Loucy (cell line): ENCODE results near the gene SDHAF2.

Experiments used
- EZH2phosphoT487 ChIP-seq: fragments of 200-600 bp; IDR thresholded peaks from 2 replicates; pipeline ENCODE4 v1.6.1; 2018; ENCODE audit warnings: antibody characterized with exemption, mild to moderate bottlenecking, moderate library complexity, borderline replicate concordance
- TF ChIP-seq, protein P1 (sequence below): fragments of 200-600 bp; sonication (generic); conservative IDR thresholded peaks from 2 replicates; pipeline ENCODE4 v1.5.1; 2014; ENCODE audit warnings: mild to moderate bottlenecking, antibody characterized with exemption, low read length

DNA sequence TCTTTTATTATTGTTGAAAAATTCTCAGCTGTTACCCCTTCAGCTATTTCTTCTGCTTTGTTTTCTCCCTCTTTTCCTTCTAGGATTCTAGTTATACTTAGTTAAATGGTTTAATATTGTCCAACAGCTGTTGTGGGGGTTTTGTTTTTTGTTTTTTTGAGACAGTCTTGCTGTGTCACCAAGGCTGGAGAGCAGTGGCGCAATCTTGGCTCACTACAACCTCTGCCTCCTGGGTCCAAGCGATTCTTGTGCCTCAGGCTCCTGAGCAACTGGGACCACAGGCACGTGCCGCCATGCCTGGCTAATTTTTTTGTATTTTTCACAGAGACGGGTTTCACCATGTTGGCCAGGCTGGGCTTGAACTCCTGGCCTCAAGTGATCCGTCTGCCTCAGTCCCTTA is 12.7 kb downstream of the SDHAF2 start:
- TF ChIP-seq, protein P1, sequence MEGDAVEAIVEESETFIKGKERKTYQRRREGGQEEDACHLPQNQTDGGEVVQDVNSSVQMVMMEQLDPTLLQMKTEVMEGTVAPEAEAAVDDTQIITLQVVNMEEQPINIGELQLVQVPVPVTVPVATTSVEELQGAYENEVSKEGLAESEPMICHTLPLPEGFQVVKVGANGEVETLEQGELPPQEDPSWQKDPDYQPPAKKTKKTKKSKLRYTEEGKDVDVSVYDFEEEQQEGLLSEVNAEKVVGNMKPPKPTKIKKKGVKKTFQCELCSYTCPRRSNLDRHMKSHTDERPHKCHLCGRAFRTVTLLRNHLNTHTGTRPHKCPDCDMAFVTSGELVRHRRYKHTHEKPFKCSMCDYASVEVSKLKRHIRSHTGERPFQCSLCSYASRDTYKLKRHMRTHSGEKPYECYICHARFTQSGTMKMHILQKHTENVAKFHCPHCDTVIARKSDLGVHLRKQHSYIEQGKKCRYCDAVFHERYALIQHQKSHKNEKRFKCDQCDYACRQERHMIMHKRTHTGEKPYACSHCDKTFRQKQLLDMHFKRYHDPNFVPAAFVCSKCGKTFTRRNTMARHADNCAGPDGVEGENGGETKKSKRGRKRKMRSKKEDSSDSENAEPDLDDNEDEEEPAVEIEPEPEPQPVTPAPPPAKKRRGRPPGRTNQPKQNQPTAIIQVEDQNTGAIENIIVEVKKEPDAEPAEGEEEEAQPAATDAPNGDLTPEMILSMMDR = no peak
- no peak for TF ChIP-seq EZH2phosphoT487
